ELR (cell line): ENCODE measurements around the gene MYO5C.
A peak's percentile ranks its signal among the peaks of the same experiment; 100 is the strongest.

Experiments used
- DNase-seq: peaks from one replicate; pipeline ENCODE4 v3.0.0-alpha.2; 2015; ENCODE audit warnings: low read depth

MYO5C gene

GRCh38 chr15:52278636-52279367 lies 16.8 kb downstream of the MYO5C start:
- no peak for DNase-seq

GRCh38 chr15:52278135-52278534 lies 17.5 kb downstream of the MYO5C start:
- DNase-seq, result no peak

GRCh38 chr15:52277575-52277974 lies 18.0 kb downstream of the MYO5C start:
- DNase-seq, result no peak

- no peak for DNase-seq
These were observed 19.3 kb downstream of the MYO5C start for GRCh38 chr15:52276256-52276770.

GRCh38 chr15:52263563-52264282 lies 31.9 kb downstream of the MYO5C start:
- DNase-seq, result no peak

- peak; percentile 5 for DNase-seq
These were observed 33.2 kb downstream of the MYO5C start for GRCh38 chr15:52262364-52262763.

GRCh38 chr15:52261498-52262242 lies 33.9 kb downstream of the MYO5C start:
- DNase-seq, result peak; percentile 81

GRCh38 chr15:52261026-52261425 lies 34.6 kb downstream of the MYO5C start:
- no peak for DNase-seq

- no peak for DNase-seq
These were observed 36.1 kb downstream of the MYO5C start for GRCh38 chr15:52259503-52259902.

- no peak for DNase-seq
These were observed 37.1 kb downstream of the MYO5C start for GRCh38 chr15:52258461-52258860.

- peak; percentile 14 for DNase-seq
These were observed 37.9 kb downstream of the MYO5C start for GRCh38 chr15:52257734-52258062.

- no peak for DNase-seq
These were observed 38.5 kb downstream of the MYO5C start for GRCh38 chr15:52256930-52257733.

- DNase-seq, result peak; percentile 77
These were observed 39.2 kb downstream of the MYO5C start for GRCh38 chr15:52256366-52256765.

- no peak for DNase-seq
These were observed 39.7 kb downstream of the MYO5C start for GRCh38 chr15:52255935-52256334.

- DNase-seq, result peak; percentile 79
These were observed 40.6 kb downstream of the MYO5C start for GRCh38 chr15:52255008-52255407.

GRCh38 chr15:52254391-52254790 lies 41.2 kb downstream of the MYO5C start:
- DNase-seq, result peak; percentile 45

- DNase-seq, result peak; percentile 97
These were observed 42.8 kb downstream of the MYO5C start for GRCh38 chr15:52252781-52253180.

GRCh38 chr15:52251144-52251860 lies 44.3 kb downstream of the MYO5C start:
- DNase-seq, result no peak

- DNase-seq, result no peak
These were observed 48.1 kb downstream of the MYO5C start for GRCh38 chr15:52247461-52247860.

- peak; percentile 53 for DNase-seq
These were observed 48.7 kb downstream of the MYO5C start for GRCh38 chr15:52246686-52247431.
